H1 (cell line): ENCODE data around the gene MCF2L. TPM values are rescaled to one million over a fixed set of nuclear protein-coding genes. Genes with fewer than 3 reads are reported as not detected.

Experiments used
- CTCF ChIA-PET: fragments of 300-600 bp; sonication (Branson Sonifier 250); formaldehyde crosslinking; loops from one replicate; lab custom pipeline; 2021; ENCODE audit not compliant: partially characterized antibody; lab: Charles Lee
- POLR2A ChIA-PET: fragments of 300-600 bp; sonication (Branson Sonifier 250); formaldehyde crosslinking; loops from one replicate; lab custom pipeline; 2021; ENCODE audit warnings: inconsistent platforms; ENCODE audit not compliant: partially characterized antibody; lab: Charles Lee
- DNase-seq, 2 experiments: peaks; one replicate each; pipeline versions ENCODE4 v3.0.0 to v3.0.0-alpha.2; 2010 to 2022; ENCODE audit warnings: low spot score in 2 of 2, low read depth in 1 of 2, mixed read lengths in 1 of 2
- FAIRE-seq: peaks from 2 replicates; lab custom pipeline; 2011; peaks lifted over from hg19 to GRCh38; lab: Jason Lieb, UNC
- H2AFZ ChIP-seq: 2 replicates; pipeline ENCODE4 v1.8.1; 2012; ENCODE audit warnings: low read length, inconsistent platforms
- H2AK5ac ChIP-seq: 2 replicates; pipeline ENCODE4 v1.6.1; 2013; ENCODE audit warnings: low read depth, low read length
- H2BK120ac ChIP-seq: replicated peaks from 2 replicates; pipeline ENCODE3; 2013; ENCODE audit warnings: low read depth, low read length, inconsistent platforms
- H2BK12ac ChIP-seq: 2 replicates; pipeline ENCODE4 v1.6.1; 2013; ENCODE audit warnings: low read depth, low read length
- H2BK15ac ChIP-seq: 2 replicates; pipeline ENCODE4 v1.6.1; 2013; ENCODE audit warnings: low read length
- H2BK20ac ChIP-seq: 2 replicates; pipeline ENCODE4 v1.6.1; 2013; ENCODE audit warnings: low read length
- H2BK5ac ChIP-seq: 2 replicates; pipeline ENCODE4 v1.6.1; 2013; ENCODE audit warnings: low read depth, low read length
- H3K14ac ChIP-seq: 2 replicates; pipeline ENCODE4 v1.6.1; 2013; ENCODE audit warnings: inconsistent platforms; ENCODE audit not compliant: insufficient read length
- H3K18ac ChIP-seq: 2 replicates; pipeline ENCODE4 v1.6.1; 2013; ENCODE audit warnings: low read length; ENCODE audit errors: extremely low read depth
- H3K23ac ChIP-seq: 2 replicates; pipeline ENCODE4 v1.6.1; 2013; ENCODE audit warnings: inconsistent platforms; ENCODE audit not compliant: insufficient read length
- H3K23me2 ChIP-seq: 2 replicates; pipeline ENCODE4 v1.6.1; 2013; ENCODE audit warnings: low read depth, low read length
- H3K27ac ChIP-seq: 2 replicates; pipeline ENCODE4 v1.6.1; 2011; ENCODE audit warnings: low read depth, low read length, inconsistent platforms
- H3K27me3 ChIP-seq, 4 experiments: replicated peaks in 1 of 4; 1 replicate in 1 of 4; 2 replicates in 3 of 4; pipeline versions ENCODE4 v1.6.1 to v1.8.1; 2011 to 2013; ENCODE audit warnings: low read length in 3 of 4, mild to moderate bottlenecking in 3 of 4, inconsistent platforms in 2 of 4, mixed read lengths in 2 of 4, moderate library complexity in 1 of 4; ENCODE audit not compliant: control insufficient read depth in 3 of 4, insufficient read depth in 3 of 4; ENCODE audit errors: extremely low read depth in 1 of 4
- H3K36me3 ChIP-seq, 4 experiments: 2 replicates each; pipeline versions ENCODE4 v1.6.1 to v1.8.1; 2011 to 2013; ENCODE audit warnings: mild to moderate bottlenecking in 4 of 4, low read length in 3 of 4, moderate library complexity in 2 of 4, control low read depth in 1 of 4, inconsistent platforms in 1 of 4; ENCODE audit not compliant: insufficient read depth in 4 of 4, control insufficient read depth in 2 of 4
- H3K4ac ChIP-seq: replicated peaks from 2 replicates; pipeline ENCODE3; 2013; ENCODE audit warnings: low read length, low read depth, mixed read lengths, inconsistent platforms; ENCODE audit not compliant: insufficient read length
- H3K4me1 ChIP-seq, 4 experiments: replicated peaks in 1 of 4; 1 replicate in 1 of 4; 2 replicates in 3 of 4; pipeline versions ENCODE4 v1.6.1 to v1.8.1; 2011 to 2013; ENCODE audit warnings: low read length in 3 of 4, inconsistent platforms in 2 of 4, mixed read lengths in 1 of 4; ENCODE audit not compliant: insufficient read depth in 4 of 4, control insufficient read depth in 3 of 4
- H3K4me2 ChIP-seq, 2 experiments: 2 replicates each; pipeline versions ENCODE4 v1.6.1 to v1.8.1; 2011 to 2013; ENCODE audit warnings: low read depth in 2 of 2, low read length in 2 of 2, control low read depth in 1 of 2, inconsistent platforms in 1 of 2, mild to moderate bottlenecking in 1 of 2; ENCODE audit not compliant: insufficient read depth in 1 of 2
- H3K4me3 ChIP-seq, 4 experiments: fragments of 200-600, 300-600 bp in 1 of 4; sonication (generic), shearing (Covaris generic), sonication (Bioruptor Twin) in 1 of 4; 2 replicates each; pipeline versions ENCODE4 v1.5.1 to v1.8.1; 2011 to 2016; ENCODE audit warnings: low read length in 4 of 4, low read depth in 3 of 4, control low read depth in 2 of 4, inconsistent platforms in 2 of 4, mild to moderate bottlenecking in 2 of 4, mixed read lengths in 1 of 4, moderate library complexity in 1 of 4; ENCODE audit not compliant: insufficient read depth in 2 of 4; ENCODE audit errors: extremely low read depth in 1 of 4
- H3K56ac ChIP-seq: replicated peaks from 2 replicates; pipeline ENCODE3; 2013; ENCODE audit warnings: low read depth, mild to moderate bottlenecking, mixed read lengths, low read length, inconsistent platforms; ENCODE audit not compliant: insufficient read length
- H3K79me1 ChIP-seq: 2 replicates; pipeline ENCODE4 v1.6.1; 2013; ENCODE audit warnings: low read depth, low read length, control low read depth
- H3K79me2 ChIP-seq, 2 experiments: 2 replicates each; pipeline versions ENCODE4 v1.6.1 to v1.8.1; 2012 to 2013; ENCODE audit warnings: low read length in 2 of 2, mild to moderate bottlenecking in 2 of 2, inconsistent platforms in 1 of 2; ENCODE audit not compliant: insufficient read depth in 2 of 2, control insufficient read depth in 1 of 2
- H3K9ac ChIP-seq, 4 experiments: replicated peaks in 1 of 4; 1 replicate in 1 of 4; 2 replicates in 3 of 4; pipeline versions ENCODE4 v1.6.1 to v1.8.1; 2011 to 2013; ENCODE audit warnings: low read depth in 3 of 4, low read length in 3 of 4, control low read depth in 2 of 4, mild to moderate bottlenecking in 2 of 4, moderate library complexity in 2 of 4, inconsistent platforms in 1 of 4; ENCODE audit errors: extremely low read depth in 1 of 4
- H3K9me3 ChIP-seq, 2 experiments: 2 replicates each; pipeline versions ENCODE4 v1.6.1 to v1.8.1; 2012 to 2013; ENCODE audit warnings: mild to moderate bottlenecking in 2 of 2, moderate library complexity in 2 of 2, control low read depth in 1 of 2, inconsistent platforms in 1 of 2, low read depth in 1 of 2, low read length in 1 of 2, mixed read lengths in 1 of 2; ENCODE audit not compliant: insufficient read depth in 2 of 2
- H4K20me1 ChIP-seq, 2 experiments: replicated peaks in 1 of 2; 2 replicates each; pipeline versions ENCODE3 to v1.8.1; 2011 to 2013; ENCODE audit warnings: inconsistent platforms in 2 of 2, low read length in 2 of 2, mild to moderate bottlenecking in 1 of 2; ENCODE audit not compliant: insufficient read depth in 2 of 2, control insufficient read depth in 1 of 2
- H4K5ac ChIP-seq: 2 replicates; pipeline ENCODE4 v1.6.1; 2013; ENCODE audit warnings: low read length, low read depth, mixed read lengths, inconsistent platforms; ENCODE audit not compliant: insufficient read length
- H4K8ac ChIP-seq: 2 replicates; pipeline ENCODE4 v1.8.0; 2013; ENCODE audit warnings: mild to moderate bottlenecking, moderate library complexity, low read length, inconsistent platforms; ENCODE audit not compliant: insufficient read depth; ENCODE audit errors: extremely low read depth
- H4K91ac ChIP-seq: replicated peaks from 2 replicates; pipeline ENCODE3; 2013; ENCODE audit warnings: low read length, mixed read lengths, inconsistent platforms; ENCODE audit not compliant: insufficient read length
- KDM4A ChIP-seq: IDR thresholded peaks from one replicate; pipeline ENCODE4 v1.7.1; 2012; ENCODE audit warnings: low read depth, mild to moderate bottlenecking, moderate library complexity, low read length, inconsistent platforms; ENCODE audit not compliant: severe bottlenecking
- polyA plus RNA-seq, 7 experiments: library from polyadenylated mRNA; depleted of rRNA in 3 of 7; stranded (reverse) in 5 of 7; unstranded in 2 of 7; fragments of >200 nt in 5 of 7; fragments of 200-250 nt in 2 of 7; gene quantifications; 1 replicate in 5 of 7; 2 replicates in 1 of 7; 4 replicates in 1 of 7; pipeline versions ENCODE4 v1.2.1 to v1.2.3, GENCODE V29; 2011 to 2013; ENCODE audit warnings: missing spikeins in 2 of 7, mixed read lengths in 2 of 7
- total RNA-seq: library from RNA; stranded (reverse); fragmentation: NEBNext Ultra II Directional; extraction: Animal tissue kit (Norgen Biotek cat#: 25700); gene quantifications from 2 replicates; pipeline ENCODE4 v1.2.1, GENCODE V29; 2021

The MCF2L gene
- total and polyA plus RNA-seq, 2 of the 8 experiments (the other 6 are each of a cell fraction or from before 2014, with no cell fraction given), result 10.1 to 24.4 TPM

DNA sequence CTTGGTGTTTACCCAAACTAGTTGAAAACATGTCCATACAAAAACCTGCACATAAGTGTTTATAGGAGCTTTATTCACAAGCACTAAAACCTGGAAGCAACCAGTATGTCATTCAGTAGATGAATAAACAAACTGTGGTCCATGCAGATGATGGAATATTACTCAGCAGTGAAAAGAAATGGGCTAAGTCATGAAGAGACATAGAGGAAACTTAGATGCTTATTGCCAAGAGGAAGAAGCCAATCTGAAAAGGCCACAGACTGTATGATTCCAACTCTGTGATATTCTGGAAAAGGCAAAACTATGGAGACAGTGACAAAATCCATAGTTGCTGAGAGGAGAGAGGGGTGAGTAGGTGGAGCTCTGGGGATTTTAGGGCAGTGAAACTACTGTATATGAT lies 38.8 kb upstream of the MCF2L start:
- Histone ChIP-seq H3K9ac (no peak overlapping the region), H2BK120ac (no peak overlapping the region), H3K4me3 (no peak overlapping the region), H3K23me2 (no peaks in the 10 kb centered on the region), H4K20me1 (peaks cover 2 to 3% of the 10 kb centered on the region in 2 experiments), H3K4me2 (no peak overlapping the region), H3K23ac (no peak overlapping the region), H3K79me2 (no peaks in the 10 kb centered on the region), H3K27ac (no peak overlapping the region), H3K18ac (no peak overlapping the region), H3K14ac (no peak overlapping the region), H3K4ac (no peak overlapping the region), H3K79me1 (no peaks in the 10 kb centered on the region; the same call in 1 of the 2 replicates), H2AFZ (no peak overlapping the region), H4K91ac (no peak overlapping the region), H2AK5ac (no peak overlapping the region; the same call in 1 of the 2 replicates), H2BK15ac (no peak overlapping the region), H2BK20ac (no peak overlapping the region), H3K9me3 (peaks cover 4 to 10% of the 10 kb centered on the region in 2 experiments), H3K4me1 (peaks cover 0 to 17% (median 8%) of the 10 kb centered on the region in 4 experiments; a peak in 4 of 7 replicates), H3K27me3 (no peaks in the 10 kb centered on the region), H3K36me3 (no peaks in the 10 kb centered on the region), H4K5ac (no peak overlapping the region), H2BK5ac (no peak overlapping the region), H4K8ac (no peak overlapping the region), H3K56ac (no peak overlapping the region), H2BK12ac (peak overlapping the region; percentile 33; the same call in 1 of the 2 replicates)
- TF ChIP-seq KDM4A, result no peak
- no peak for FAIRE-seq
- ChIA-PET POLR2A (interaction anchor here (1.9 kb wide), 1 partner anchor 11 kb away, joined by 6 read pairs; no protein-coding TSS in a partner anchor), CTCF (interaction anchor here (1.0 to 3.6 kb wide), 6 partner anchors 10 to 56 kb away, joined by 3 to 24 read pairs (median 8); no protein-coding TSS in a partner anchor)
- no peak for DNase-seq
